Nephron (organoid): ENCODE measurements around the gene GRIN2B.

Source experiments
- H3K27ac Mint-ChIP-seq, 3 experiments: 2 replicates each; pipeline ENCODE4 v1.8.0; 2020; ENCODE audit warnings: mixed read lengths in 3 of 3, mild to moderate bottlenecking in 2 of 3, moderate library complexity in 1 of 3
- H3K27me3 Mint-ChIP-seq: 2 replicates; pipeline ENCODE4 v1.8.0; 2021; ENCODE audit warnings: low read depth, mild to moderate bottlenecking, moderate library complexity, mixed read lengths
- H3K36me3 Mint-ChIP-seq: 2 replicates; pipeline ENCODE4 v1.8.0; 2020; ENCODE audit warnings: low read depth, mixed read lengths
- H3K4me1 Mint-ChIP-seq: 2 replicates; pipeline ENCODE4 v1.8.0; 2020; ENCODE audit warnings: mixed read lengths
- H3K4me3 Mint-ChIP-seq, 3 experiments: 2 replicates each; pipeline ENCODE4 v1.8.0; 2020; ENCODE audit warnings: mild to moderate bottlenecking in 3 of 3, mixed read lengths in 3 of 3, moderate library complexity in 2 of 3
- H3K9me3 Mint-ChIP-seq: 2 replicates; pipeline ENCODE4 v1.8.0; 2020; ENCODE audit warnings: mixed read lengths
- TF ChIP-seq, protein P1 (sequence below), 3 experiments: fragments of 200-600 bp; sonication (generic); IDR thresholded peaks; one replicate each; pipeline ENCODE4 v1.5.0; 2021; ENCODE audit warnings: antibody characterized with exemption in 3 of 3; ENCODE audit not compliant: unreplicated experiment in 3 of 3

GRIN2B gene

DNA sequence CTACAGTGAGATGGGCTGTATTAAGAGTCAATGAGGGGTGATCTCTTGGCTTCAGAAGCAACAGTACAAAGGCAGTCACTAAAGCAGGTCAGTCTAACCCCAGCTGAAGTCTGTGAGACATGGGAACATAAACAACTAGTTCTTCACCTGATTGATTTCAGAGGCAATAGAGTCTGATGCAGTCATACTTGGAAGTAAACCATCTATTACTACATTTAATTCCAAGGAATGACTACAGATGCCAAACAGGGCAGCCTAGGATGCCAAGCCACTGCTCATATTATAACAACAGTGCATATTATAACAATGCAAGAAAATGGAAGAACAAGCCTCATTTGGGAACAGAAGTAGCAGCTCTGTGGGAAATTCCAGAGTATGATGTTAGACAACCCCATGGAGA, 35.8 kb downstream of the GRIN2B start:
- peaks cover 5% of the 10 kb centered on the region for H3K27me3 Mint-ChIP-seq

DNA sequence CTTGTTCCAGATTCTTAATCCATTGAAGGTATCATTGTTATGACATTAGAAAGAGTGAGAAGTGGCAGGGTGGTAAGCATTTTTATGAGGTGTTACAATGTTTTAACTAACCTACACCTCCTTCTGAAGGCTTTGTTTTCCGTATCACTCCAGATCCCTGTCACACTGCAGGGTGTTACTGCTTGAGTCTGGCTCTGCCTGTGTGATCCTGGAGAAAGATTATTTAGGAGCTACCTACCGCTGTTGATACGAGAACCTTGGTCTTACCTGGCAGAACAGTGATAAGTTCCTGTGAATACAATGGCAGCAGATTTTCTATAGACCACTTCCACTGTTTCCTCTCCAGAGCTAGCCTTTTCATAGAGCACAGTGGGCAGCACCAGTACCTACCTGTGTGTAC, 36.2 kb downstream of the GRIN2B start:
- H3K27me3 Mint-ChIP-seq, result peaks cover 5% of the 10 kb centered on the region

More for the DNA sequence above, 35.8 kb downstream of the GRIN2B start:
- H3K27ac Mint-ChIP-seq, result peak overlapping the region in 2 of 3 experiments; percentile 40 to 52
- H3K9me3 Mint-ChIP-seq, result no peaks in the 10 kb centered on the region
- TF ChIP-seq, protein P1, sequence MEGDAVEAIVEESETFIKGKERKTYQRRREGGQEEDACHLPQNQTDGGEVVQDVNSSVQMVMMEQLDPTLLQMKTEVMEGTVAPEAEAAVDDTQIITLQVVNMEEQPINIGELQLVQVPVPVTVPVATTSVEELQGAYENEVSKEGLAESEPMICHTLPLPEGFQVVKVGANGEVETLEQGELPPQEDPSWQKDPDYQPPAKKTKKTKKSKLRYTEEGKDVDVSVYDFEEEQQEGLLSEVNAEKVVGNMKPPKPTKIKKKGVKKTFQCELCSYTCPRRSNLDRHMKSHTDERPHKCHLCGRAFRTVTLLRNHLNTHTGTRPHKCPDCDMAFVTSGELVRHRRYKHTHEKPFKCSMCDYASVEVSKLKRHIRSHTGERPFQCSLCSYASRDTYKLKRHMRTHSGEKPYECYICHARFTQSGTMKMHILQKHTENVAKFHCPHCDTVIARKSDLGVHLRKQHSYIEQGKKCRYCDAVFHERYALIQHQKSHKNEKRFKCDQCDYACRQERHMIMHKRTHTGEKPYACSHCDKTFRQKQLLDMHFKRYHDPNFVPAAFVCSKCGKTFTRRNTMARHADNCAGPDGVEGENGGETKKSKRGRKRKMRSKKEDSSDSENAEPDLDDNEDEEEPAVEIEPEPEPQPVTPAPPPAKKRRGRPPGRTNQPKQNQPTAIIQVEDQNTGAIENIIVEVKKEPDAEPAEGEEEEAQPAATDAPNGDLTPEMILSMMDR (IDR thresholded peaks at IDR 0.05; ENCODE audit: unreplicated experiment in 3 of 3), result no peak
- H3K4me3 Mint-ChIP-seq, result no peak overlapping the region
- H3K4me1 Mint-ChIP-seq, result peaks cover 15% of the 10 kb centered on the region
- H3K36me3 Mint-ChIP-seq, result no peaks in the 10 kb centered on the region

DNA sequence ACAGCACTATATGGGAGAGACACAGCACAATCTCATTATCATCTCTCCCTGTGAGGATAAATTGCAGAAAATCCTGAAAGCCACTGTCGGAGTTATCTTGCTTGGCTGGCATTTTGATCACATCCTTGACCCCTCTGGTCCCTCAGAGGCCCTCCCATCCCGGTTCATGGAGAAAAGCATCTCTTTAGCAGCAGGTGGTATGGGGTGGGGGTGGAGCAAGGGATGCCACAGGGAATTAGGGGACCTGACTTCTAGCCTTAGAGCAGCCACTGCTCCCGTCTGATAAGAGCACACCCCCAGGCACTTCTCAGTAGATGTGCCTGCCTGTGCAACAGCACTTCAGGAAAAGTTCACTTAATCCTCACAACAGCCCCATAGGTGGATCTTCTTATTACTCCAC, 38.6 kb downstream of the GRIN2B start:
- Mint-ChIP-seq H3K27ac (no peak overlapping the region), H3K27me3 (peaks cover 5% of the 10 kb centered on the region), H3K36me3 (no peaks in the 10 kb centered on the region), H3K4me3 (no peak overlapping the region), H3K9me3 (peaks cover 6% of the 10 kb centered on the region), H3K4me1 (peaks cover 16% of the 10 kb centered on the region)
- TF ChIP-seq, protein P1 (IDR thresholded peaks at IDR 0.05; ENCODE audit: unreplicated experiment in 3 of 3), result no peak

More for the DNA sequence above, 36.2 kb downstream of the GRIN2B start:
- Mint-ChIP-seq H3K4me3 (no peak overlapping the region), H3K27ac (peak overlapping the region in 2 of 3 experiments; percentile 40 to 52), H3K9me3 (no peaks in the 10 kb centered on the region), H3K4me1 (peaks cover 16% of the 10 kb centered on the region), H3K36me3 (no peaks in the 10 kb centered on the region)
- TF ChIP-seq, protein P1 (IDR thresholded peaks at IDR 0.05; ENCODE audit: unreplicated experiment in 3 of 3), result no peak

DNA sequence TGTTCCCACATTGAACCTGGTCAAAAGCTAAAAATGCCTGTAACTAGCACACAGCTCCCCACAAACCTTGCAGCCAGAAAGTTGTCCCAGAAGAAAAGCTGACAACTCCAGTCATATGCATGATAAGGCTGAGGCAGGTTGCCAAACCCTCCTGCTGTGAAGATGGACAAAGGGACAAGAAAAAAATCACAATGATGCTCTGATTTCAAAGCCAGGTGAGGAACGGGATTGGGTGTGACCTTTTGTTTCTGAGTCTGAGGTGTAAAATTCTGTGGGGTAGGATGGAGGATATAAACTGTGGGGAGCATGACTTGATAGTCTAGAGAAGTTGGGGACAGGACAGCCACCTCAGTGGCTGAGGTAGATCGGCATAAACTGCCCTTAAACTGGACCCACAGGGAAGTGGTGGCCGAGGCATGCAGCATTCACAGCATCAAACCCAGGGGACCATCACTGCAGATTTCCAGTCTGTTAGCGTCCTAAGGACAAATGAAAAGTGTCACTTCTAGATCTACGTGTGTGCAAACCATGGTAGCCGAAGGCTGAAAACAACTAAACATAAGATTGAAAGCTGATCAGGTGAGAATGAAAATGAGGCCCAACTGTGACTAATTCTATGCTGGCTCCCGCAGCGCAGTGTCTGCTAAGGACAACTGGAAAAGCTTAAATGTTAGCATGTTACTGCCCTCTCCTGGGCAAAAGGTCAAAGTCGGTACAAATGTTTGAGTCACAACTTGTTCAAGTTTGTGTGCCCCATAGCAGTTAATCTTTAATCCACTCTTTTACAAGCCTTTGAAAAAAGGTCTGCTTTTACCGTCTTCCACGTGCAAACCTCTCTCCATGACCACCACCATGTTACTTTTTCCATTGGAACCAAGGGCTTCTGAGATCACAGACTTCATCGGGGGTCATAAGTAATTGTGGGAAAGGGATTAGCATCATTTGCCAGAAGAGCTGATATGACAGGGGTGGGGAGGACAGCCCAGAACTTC, 39.8 kb downstream of the GRIN2B start:
- no peaks in the 10 kb centered on the region for H3K36me3 Mint-ChIP-seq
- no peak overlapping the region for H3K4me3 Mint-ChIP-seq
- H3K27me3 Mint-ChIP-seq, result peaks cover 5% of the 10 kb centered on the region
- peaks cover 16% of the 10 kb centered on the region for H3K4me1 Mint-ChIP-seq
- peaks cover 17% of the 10 kb centered on the region for H3K9me3 Mint-ChIP-seq
- TF ChIP-seq, protein P1 (IDR thresholded peaks at IDR 0.05; ENCODE audit: unreplicated experiment in 3 of 3), result peak; percentile 28 to 51 (median 32)
- H3K27ac Mint-ChIP-seq, result peak overlapping the region; percentile 7 to 94 (median 67)

DNA sequence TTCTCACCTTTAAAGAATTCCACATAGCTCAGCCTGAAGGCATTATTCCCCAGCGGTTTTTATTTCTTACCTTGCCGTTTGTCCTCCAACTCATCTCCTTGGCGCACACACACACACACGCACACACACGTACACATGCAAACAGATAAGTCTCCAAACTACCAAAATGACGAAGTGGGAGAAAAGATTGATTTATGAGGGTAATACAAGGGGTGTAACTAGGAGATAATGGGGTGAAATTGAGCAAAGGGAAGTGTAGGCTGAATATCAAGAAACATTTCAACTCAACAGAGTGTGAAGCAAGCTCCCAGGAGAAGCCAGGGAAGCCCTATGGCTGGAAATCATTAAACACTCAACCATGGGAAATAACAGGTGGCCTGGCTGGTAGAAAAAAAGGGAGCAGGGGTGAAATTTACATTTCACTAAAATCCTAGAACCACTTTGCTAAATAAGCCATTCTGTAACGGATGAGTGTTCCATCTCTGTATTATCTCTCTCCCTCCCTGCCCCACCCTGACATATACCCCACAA, 41.0 kb downstream of the GRIN2B start:
- Mint-ChIP-seq H3K4me1 (peaks cover 16% of the 10 kb centered on the region), H3K4me3 (no peak overlapping the region), H3K36me3 (no peaks in the 10 kb centered on the region), H3K27me3 (peaks cover 5% of the 10 kb centered on the region), H3K9me3 (peaks cover 18% of the 10 kb centered on the region), H3K27ac (peak overlapping the region; percentile 47 to 94 (median 67))
- TF ChIP-seq, protein P1 (IDR thresholded peaks at IDR 0.05; ENCODE audit: unreplicated experiment in 3 of 3), result no peak
